Measurements from ENCODE around the gene CRELD2.

CRELD2 gene

GRCh38 chr22:49886346-49887063 lies 31.9 kb upstream of the CRELD2 start:
- TF ChIP-seq, protein P1, sequence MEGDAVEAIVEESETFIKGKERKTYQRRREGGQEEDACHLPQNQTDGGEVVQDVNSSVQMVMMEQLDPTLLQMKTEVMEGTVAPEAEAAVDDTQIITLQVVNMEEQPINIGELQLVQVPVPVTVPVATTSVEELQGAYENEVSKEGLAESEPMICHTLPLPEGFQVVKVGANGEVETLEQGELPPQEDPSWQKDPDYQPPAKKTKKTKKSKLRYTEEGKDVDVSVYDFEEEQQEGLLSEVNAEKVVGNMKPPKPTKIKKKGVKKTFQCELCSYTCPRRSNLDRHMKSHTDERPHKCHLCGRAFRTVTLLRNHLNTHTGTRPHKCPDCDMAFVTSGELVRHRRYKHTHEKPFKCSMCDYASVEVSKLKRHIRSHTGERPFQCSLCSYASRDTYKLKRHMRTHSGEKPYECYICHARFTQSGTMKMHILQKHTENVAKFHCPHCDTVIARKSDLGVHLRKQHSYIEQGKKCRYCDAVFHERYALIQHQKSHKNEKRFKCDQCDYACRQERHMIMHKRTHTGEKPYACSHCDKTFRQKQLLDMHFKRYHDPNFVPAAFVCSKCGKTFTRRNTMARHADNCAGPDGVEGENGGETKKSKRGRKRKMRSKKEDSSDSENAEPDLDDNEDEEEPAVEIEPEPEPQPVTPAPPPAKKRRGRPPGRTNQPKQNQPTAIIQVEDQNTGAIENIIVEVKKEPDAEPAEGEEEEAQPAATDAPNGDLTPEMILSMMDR (conservative IDR thresholded peaks at IDR 0.05; ENCODE audit: control insufficient read depth, insufficient read depth, low read depth, low read length) = no peak
- no peak for DNase-seq (ENCODE audit: low read depth)
- no peak overlapping the region for H3K4me3 ChIP-seq (ENCODE audit: control insufficient read depth, low read depth, low read length)

GRCh38 chr22:49887064-49887451 lies 31.4 kb upstream of the CRELD2 start:
- TF ChIP-seq, protein P1 (conservative IDR thresholded peaks at IDR 0.05; ENCODE audit: control insufficient read depth, insufficient read depth, low read depth, low read length) = no peak
- no peak overlapping the region for H3K4me3 ChIP-seq (ENCODE audit: control insufficient read depth, low read depth, low read length)
- no peak for DNase-seq (ENCODE audit: low read depth)

DNA sequence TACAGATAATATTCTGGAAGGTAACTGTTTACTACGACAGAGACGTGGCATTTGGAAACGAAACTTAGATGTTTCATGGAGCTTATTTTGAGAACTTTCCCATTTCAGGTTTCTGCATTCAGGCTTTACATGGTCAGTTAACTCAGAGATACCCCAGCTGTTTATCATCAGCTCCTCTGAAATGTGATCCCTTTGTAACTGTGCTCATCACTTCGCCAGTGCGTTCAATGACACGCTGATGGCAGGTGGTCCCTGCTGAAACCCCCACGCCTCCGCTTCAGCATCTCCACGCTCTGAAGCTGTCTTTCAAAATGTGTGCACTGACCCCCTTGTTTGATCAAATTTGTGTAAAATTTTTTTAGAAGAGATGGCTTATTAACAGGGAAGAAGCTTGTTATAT lies 30.7 kb upstream of the CRELD2 start:
- no peak for DNase-seq (ENCODE audit: low read depth)
- TF ChIP-seq, protein P1 (conservative IDR thresholded peaks at IDR 0.05; ENCODE audit: control insufficient read depth, insufficient read depth, low read depth, low read length) = no peak
- H3K4me3 ChIP-seq (ENCODE audit: control insufficient read depth, low read depth, low read length) = no peak overlapping the region

GRCh38 chr22:49889071-49889470 lies 29.4 kb upstream of the CRELD2 start:
- no peak overlapping the region for H3K4me3 ChIP-seq (ENCODE audit: control insufficient read depth, low read depth, low read length)
- no peak for DNase-seq (ENCODE audit: low read depth)
- TF ChIP-seq, protein P1 (conservative IDR thresholded peaks at IDR 0.05; ENCODE audit: control insufficient read depth, insufficient read depth, low read depth, low read length) = no peak

DNA sequence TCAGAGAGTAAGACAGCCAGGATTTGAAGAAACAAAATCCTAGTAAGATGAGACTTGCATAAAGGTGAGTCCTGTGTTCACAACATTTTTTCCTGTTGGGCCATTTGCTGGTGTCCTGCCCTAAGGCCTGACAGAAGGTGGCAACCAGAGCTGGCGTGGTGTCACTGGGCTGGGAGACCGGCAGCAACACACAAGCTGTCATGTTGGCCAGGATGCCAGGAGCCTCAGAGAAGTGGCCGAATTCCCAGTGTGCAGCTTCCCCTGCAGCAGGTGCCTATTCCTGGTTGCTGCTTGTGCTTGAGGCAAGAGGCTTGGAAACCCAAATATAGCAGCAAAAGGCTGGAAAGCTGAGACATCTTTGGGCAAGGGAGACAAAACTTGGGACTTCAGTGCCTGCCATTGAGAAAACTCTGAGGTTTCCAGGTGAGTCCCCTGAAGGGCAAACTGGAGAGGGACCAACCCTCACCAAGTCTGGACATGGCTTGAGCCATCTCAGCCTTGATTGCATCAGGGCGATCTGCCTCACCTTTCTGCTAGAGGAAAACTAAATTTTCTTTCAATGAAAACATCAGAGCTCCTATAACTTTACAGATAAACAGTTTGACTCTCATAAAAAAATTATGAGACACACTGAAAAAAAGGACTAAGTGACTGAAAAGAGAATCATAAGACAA lies 26.1 kb upstream of the CRELD2 start:
- no peak for DNase-seq (ENCODE audit: low read depth)
- TF ChIP-seq, protein P1 (conservative IDR thresholded peaks at IDR 0.05; ENCODE audit: control insufficient read depth, insufficient read depth, low read depth, low read length) = no peak
- no peak overlapping the region for H3K4me3 ChIP-seq (ENCODE audit: control insufficient read depth, low read depth, low read length)

DNA sequence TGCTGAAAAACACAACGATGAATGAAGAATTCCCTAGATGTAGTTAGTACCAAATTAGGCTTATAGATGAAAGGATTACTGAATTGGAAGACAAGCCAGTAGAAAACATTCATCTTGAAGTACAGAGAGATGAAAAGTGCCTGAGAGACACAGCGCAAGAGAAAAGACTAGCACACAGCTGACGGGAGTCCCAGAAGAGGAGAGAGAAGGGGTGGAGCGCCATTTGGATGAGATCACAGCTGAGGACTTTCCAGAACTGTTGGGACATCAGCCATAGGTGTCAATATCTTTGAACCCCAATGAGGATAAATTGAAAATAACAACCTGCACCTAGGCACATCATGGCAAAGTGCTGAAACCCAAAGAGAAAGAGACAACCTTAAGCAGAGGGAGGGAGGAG lies 25.4 kb upstream of the CRELD2 start:
- no peak for DNase-seq (ENCODE audit: low read depth)
- H3K4me3 ChIP-seq (ENCODE audit: control insufficient read depth, low read depth, low read length) = no peak overlapping the region
- TF ChIP-seq, protein P1 (conservative IDR thresholded peaks at IDR 0.05; ENCODE audit: control insufficient read depth, insufficient read depth, low read depth, low read length) = no peak

Data from fibroblast of mammary gland (primary cell).